ENCODE results near the gene SEMA3F. TPM values are rescaled to one million over a fixed set of nuclear protein-coding genes. Genes with fewer than 3 reads are reported as not detected.

The SEMA3F gene
- total RNA-seq, 1 experiment from 2014 or later, result 69.6 TPM

GRCh38 chr3:50151728-50152127, 3.4 kb upstream of the SEMA3F start:
- H3K9me3 ChIP-seq (ENCODE audit: control insufficient read depth, insufficient read depth, low read depth, low read length), result no peaks in the 10 kb centered on the region
- BruUV-seq (replicated peaks), result no TSS peak
- in situ Hi-C loops (cut with HindIII; ENCODE audit: low pct_unique_long_range_greater_than_20kb, low sequenced_read_pairs) (no loop called here), intact Hi-C loops (cut with micrococcal nuclease; ENCODE audit: unreplicated experiment) (no loop called here)
- DNase-seq (ENCODE audit: low read depth, low spot score) (no peak), ATAC-seq (no peak)
- H3K36me3 ChIP-seq (ENCODE audit: control insufficient read depth, insufficient read depth, low read length), result no peaks in the 10 kb centered on the region; the same call in 1 of the 2 replicates
- no peak overlapping the region for H3K27ac ChIP-seq (ENCODE audit: low read length)
- H3K4me1 ChIP-seq (ENCODE audit: control insufficient read depth, insufficient read depth, low read length), result peaks cover 6% of the 10 kb centered on the region; the same call in 1 of the 2 replicates
- no peaks in the 10 kb centered on the region for H3K27me3 ChIP-seq (ENCODE audit: control insufficient read depth, insufficient read depth, low read length)
- POLR2A ChIA-PET, result no interaction called here
- TF ChIP-seq TCF7L2 (IDR thresholded peaks at IDR 0.05; ENCODE audit: low read depth, low read length), result no peak
- TF ChIP-seq POLR2AphosphoS5 (IDR thresholded peaks at IDR 0.05; ENCODE audit: low read depth, low read length), result no peak
- TF ChIP-seq, protein P1, sequence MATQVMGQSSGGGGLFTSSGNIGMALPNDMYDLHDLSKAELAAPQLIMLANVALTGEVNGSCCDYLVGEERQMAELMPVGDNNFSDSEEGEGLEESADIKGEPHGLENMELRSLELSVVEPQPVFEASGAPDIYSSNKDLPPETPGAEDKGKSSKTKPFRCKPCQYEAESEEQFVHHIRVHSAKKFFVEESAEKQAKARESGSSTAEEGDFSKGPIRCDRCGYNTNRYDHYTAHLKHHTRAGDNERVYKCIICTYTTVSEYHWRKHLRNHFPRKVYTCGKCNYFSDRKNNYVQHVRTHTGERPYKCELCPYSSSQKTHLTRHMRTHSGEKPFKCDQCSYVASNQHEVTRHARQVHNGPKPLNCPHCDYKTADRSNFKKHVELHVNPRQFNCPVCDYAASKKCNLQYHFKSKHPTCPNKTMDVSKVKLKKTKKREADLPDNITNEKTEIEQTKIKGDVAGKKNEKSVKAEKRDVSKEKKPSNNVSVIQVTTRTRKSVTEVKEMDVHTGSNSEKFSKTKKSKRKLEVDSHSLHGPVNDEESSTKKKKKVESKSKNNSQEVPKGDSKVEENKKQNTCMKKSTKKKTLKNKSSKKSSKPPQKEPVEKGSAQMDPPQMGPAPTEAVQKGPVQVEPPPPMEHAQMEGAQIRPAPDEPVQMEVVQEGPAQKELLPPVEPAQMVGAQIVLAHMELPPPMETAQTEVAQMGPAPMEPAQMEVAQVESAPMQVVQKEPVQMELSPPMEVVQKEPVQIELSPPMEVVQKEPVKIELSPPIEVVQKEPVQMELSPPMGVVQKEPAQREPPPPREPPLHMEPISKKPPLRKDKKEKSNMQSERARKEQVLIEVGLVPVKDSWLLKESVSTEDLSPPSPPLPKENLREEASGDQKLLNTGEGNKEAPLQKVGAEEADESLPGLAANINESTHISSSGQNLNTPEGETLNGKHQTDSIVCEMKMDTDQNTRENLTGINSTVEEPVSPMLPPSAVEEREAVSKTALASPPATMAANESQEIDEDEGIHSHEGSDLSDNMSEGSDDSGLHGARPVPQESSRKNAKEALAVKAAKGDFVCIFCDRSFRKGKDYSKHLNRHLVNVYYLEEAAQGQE (IDR thresholded peaks at IDR 0.05; ENCODE audit: insufficient read depth in 1 of 2, low read depth in 2 of 2, low read length in 1 of 2), result no peak
- no peak for TF ChIP-seq CTCF (IDR thresholded peaks at IDR 0.05)
- TF ChIP-seq SIN3A (IDR thresholded peaks at IDR 0.05; ENCODE audit: borderline replicate concordance, insufficient read depth, low read depth, low read length), result no peak
- no peak overlapping the region for H3K4me3 ChIP-seq (ENCODE audit: low read depth in 2 of 2, low read length in 2 of 2)
- CTCF ChIA-PET, result no interaction called here

DNA sequence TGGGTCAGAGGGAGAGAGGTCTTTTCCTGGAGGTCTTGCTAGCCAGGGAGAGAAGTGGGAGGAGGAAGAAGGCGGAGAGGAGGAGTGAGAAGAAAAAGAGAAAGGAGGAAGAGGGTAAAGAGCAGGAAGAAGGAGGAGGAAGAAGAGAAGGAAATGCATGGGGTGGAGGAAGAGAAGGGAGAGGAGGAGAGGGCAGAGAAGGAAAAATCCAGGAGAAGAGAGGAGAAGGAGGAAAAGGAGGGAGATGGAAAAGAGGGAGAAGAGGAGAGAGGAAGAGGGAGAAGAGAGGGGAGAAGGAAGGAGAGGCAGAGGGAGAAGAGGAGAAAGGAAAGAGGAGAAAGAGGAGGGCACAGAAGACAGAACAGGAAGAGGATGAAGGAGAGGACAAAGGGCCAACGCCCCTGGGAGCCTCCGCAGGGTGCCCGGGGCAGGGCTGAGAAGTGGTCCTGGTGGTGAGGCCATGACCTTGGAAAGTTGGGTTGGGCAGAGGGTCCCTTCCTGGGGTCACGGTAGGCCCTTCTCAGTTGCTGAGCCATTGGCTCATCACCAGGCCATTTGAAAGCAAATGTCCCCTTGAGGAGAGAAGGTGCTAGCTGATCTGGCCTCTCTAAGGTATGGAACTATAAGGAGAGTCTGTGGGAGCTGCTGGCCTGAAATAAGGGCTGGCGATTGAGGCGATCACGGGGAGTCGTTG, 1.2 kb upstream of the SEMA3F start:
- H3K9me3 ChIP-seq (ENCODE audit: control insufficient read depth, insufficient read depth, low read depth, low read length), result no peaks in the 10 kb centered on the region
- no peak for ATAC-seq
- H3K27me3 ChIP-seq (ENCODE audit: control insufficient read depth, insufficient read depth, low read length), result no peaks in the 10 kb centered on the region
- TF ChIP-seq SIN3A (IDR thresholded peaks at IDR 0.05; ENCODE audit: borderline replicate concordance, insufficient read depth, low read depth, low read length), result no peak
- no peak for TF ChIP-seq TCF7L2 (IDR thresholded peaks at IDR 0.05; ENCODE audit: low read depth, low read length)
- TF ChIP-seq, protein P1 (IDR thresholded peaks at IDR 0.05; ENCODE audit: insufficient read depth in 1 of 2, low read depth in 2 of 2, low read length in 1 of 2), result no peak
- TF ChIP-seq CTCF (IDR thresholded peaks at IDR 0.05), result no peak
- no peak for TF ChIP-seq POLR2AphosphoS5 (IDR thresholded peaks at IDR 0.05; ENCODE audit: low read depth, low read length)
- no TSS peak for BruUV-seq (replicated peaks)
- H3K4me3 ChIP-seq (ENCODE audit: low read depth in 2 of 2, low read length in 2 of 2), result peak overlapping the region; percentile 38 to 42
- ChIA-PET POLR2A (no interaction called here), CTCF (no interaction called here)
- no peak for DNase-seq (ENCODE audit: low read depth, low spot score)
- intact Hi-C loops (cut with micrococcal nuclease; ENCODE audit: unreplicated experiment), result no loop called here
- peaks cover 24% of the 10 kb centered on the region for H3K4me1 ChIP-seq (ENCODE audit: control insufficient read depth, insufficient read depth, low read length)
- in situ Hi-C loops (cut with HindIII; ENCODE audit: low pct_unique_long_range_greater_than_20kb, low sequenced_read_pairs), result no loop called here
- 0 out of 2 replicates have a peak overlapping the region, but pooled peaks have one; percentile 9 for H3K27ac ChIP-seq (ENCODE audit: low read length)
- no peaks in the 10 kb centered on the region; the same call in 1 of the 2 replicates for H3K36me3 ChIP-seq (ENCODE audit: control insufficient read depth, insufficient read depth, low read length)
